PC-9 (cell line): Measurements from ENCODE around the gene FCSK.

Experiments used
- EZH2 ChIP-seq: fragments of 200-600 bp; sonication (generic); IDR thresholded peaks from 2 replicates; pipeline ENCODE4 v1.8.0; 2017; ENCODE audit warnings: antibody characterized with exemption, low read depth
- TF ChIP-seq, protein P1 (sequence below): fragments of 200-600 bp; sonication (generic); conservative IDR thresholded peaks from 2 replicates; pipeline ENCODE4 v1.6.1; 2017; ENCODE audit warnings: mixed run types, antibody characterized with exemption, mild to moderate bottlenecking, moderate library complexity

DNA sequence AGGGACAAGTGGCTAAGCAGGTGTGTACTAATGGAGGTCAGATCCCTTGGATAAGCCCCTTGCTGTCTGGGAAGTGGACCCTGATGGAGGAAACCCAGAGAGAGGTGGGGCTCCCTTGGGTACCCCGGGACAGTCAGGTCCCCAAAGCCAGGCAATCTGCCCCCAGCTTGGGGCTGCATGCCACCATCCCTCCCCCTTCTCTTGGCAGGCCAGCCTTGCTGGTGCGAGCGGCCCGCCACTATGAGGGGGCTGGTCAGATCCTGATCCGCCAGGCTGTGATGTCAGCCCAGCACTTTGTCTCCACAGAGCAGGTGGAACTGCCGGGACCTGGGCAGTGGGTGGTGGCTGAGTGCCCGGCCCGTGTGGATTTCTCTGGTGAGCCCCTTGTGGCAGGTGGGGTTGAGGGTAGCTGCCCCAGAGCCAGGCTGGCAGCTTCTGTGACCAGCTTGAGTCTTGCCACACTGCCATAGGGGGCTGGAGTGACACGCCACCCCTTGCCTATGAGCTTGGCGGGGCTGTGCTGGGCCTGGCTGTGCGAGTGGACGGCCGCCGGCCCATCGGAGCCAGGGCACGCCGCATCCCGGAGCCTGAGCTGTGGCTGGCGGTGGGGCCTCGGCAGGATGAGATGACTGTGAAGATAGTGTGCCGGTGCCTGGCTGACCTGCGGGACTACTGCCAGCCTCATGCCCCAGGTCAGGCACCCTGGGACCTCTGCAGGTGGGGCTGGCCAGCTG is 20.1 kb downstream of the FCSK start:
- TF ChIP-seq, protein P1, sequence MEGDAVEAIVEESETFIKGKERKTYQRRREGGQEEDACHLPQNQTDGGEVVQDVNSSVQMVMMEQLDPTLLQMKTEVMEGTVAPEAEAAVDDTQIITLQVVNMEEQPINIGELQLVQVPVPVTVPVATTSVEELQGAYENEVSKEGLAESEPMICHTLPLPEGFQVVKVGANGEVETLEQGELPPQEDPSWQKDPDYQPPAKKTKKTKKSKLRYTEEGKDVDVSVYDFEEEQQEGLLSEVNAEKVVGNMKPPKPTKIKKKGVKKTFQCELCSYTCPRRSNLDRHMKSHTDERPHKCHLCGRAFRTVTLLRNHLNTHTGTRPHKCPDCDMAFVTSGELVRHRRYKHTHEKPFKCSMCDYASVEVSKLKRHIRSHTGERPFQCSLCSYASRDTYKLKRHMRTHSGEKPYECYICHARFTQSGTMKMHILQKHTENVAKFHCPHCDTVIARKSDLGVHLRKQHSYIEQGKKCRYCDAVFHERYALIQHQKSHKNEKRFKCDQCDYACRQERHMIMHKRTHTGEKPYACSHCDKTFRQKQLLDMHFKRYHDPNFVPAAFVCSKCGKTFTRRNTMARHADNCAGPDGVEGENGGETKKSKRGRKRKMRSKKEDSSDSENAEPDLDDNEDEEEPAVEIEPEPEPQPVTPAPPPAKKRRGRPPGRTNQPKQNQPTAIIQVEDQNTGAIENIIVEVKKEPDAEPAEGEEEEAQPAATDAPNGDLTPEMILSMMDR, result no peak
- TF ChIP-seq EZH2, result no peak
